GM18498 (cell line): Measurements from ENCODE around the gene EGR1.

Experiments used
- ATAC-seq: cut with Tn5 transposase; IDR thresholded peaks from one replicate; pipeline ENCODE4 v1.9.1; 2021; ENCODE audit warnings: mild to moderate bottlenecking, moderate library complexity; ENCODE audit not compliant: unreplicated experiment

Gene EGR1

DNA sequence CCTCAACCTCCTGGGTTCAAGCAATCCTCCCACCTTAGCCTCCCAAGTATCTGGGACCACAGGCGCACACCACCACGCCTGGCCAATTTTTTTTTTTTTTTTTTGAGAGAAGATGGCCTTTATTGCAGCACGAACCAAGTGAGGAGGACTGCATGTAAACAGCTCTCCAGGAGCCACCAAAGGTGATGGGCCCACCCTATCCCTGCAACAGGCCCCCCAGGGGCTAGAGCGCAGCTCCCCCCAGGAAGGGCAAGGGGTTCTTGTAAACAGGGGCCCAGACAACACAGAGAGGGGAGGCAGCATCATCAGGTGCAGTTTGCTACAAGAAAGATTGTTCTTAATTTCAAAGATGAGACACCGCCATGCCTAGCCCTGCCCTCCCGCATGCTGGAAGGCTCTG lies 12.6 kb upstream of the EGR1 start:
- no peak for ATAC-seq

DNA sequence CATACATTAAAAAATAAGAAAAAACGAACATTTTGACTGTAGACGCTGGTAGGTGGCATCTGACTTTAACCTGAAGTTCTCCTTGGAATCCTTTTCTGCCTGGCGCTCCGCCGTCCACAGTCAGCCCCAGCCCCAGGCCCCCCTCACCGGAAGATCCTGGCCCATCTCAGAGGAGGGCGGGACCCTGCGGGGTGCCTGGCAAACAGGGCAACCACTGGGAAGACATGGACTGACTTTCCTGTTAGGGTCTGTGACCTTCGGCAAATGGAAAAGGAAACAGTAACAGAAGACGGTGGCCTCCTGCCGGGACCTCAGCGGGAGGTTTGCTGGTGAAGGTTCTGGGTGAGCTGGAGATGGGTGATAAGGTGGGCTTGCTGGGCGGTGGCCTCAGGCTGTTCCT lies 11.7 kb upstream of the EGR1 start:
- no peak for ATAC-seq

DNA sequence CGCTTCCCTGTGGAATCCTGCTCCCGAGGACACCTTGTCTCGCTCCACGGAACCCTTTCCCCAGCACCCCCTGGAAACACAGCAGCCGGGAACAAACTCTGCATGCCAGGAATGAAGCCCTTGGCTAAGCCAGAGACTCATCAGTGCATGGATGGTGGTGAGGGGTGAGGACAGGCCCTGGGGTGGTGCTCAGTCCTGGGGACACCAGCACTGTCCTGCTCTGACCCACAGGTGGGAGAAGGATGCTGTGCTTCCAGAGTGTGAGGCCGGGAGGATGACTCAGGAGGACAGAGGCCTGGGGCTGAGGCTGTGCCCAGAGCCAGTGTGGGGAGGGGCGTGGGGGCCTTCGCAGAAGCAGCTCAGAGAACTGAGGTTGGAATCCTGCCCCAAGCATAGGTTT lies 11.2 kb upstream of the EGR1 start:
- no peak for ATAC-seq

DNA sequence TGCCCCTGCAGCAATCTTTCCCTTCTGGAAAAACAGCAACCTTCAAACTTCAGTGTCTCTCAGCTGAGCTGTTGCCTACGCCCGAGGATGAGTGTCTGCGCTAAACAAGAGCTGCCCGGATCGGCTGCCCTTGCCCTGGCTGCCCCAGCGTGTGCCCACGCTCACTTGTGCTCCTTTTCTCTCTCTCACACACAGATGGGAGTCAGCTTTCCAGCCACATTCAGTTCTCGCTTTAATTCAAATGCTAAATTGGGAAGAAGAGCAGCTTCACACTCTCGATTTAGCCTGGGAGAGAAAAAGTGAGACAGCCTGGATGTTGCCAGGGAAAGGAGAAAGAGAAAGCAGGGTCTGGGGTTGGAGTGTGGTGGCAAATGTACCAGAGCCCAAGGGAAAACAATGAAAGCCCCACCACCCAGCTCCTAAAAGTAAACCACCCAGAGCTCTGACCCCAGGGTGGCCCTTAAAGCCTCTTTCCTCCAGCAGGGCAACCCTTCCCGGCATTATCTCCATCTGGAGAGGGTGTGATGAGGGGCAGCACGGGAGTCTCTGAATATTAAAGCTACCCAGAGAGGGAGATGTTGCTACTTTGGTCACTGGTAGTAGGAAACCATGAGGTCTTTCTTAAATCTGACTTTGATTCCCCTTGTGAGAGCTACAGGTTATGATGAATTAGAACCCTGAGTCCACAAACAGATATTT lies 9.9 kb upstream of the EGR1 start:
- ATAC-seq: no peak

DNA sequence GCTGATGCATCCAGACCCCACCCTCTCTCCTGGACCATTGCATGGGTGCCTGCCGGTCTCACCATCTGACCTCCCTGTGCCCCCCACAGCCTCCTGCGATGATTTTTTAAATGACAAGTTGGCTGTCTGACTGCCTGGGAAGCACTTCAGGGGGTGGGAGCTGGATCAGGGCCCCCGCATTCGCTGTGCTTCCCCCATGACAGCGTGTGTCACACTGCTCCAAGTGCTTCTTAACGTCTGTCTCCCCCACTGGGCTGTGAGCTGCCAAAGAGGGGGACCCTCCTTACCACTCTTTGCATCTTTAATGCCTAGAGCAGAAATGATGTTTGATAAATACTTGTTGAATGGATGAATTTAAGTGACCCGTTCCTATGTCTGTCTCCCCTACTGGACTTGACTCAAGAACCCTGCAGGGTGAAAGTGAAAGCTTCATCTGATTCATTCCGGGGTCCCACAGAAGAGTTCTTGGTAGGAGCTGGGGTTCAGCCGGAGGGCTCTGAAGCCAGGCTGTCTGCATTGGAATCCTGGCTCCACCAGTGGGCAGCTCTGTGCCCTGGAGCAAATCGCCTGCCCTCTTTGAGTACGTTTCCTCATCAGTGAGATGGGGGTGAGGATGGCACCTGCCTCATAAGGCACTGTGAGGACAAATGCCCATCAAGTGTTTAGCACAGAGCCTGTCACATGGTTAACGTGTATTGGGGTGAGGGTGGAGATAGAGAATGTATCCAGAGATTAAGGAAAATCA lies 7.6 kb upstream of the EGR1 start:
- no peak for ATAC-seq

DNA sequence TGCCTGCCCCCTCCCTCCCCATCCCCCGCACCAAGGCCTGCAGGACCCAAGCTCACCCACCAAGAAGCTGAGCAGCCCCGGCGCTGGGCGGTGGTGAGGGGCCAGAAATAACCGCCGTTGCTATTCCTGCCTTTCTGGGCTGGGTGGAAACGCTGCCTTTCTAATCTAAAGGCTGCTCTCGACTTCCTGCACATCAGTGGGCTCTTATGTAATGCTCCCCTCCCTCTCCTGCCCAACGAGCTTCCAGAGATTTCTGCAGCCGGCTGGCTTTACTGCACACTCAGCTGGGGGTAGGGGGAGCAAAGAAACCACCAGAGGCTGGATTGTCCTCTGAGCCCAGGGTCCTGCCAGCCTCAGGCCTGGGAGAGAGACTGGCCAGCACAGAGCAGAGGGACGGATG lies 6.9 kb upstream of the EGR1 start:
- ATAC-seq: no peak

DNA sequence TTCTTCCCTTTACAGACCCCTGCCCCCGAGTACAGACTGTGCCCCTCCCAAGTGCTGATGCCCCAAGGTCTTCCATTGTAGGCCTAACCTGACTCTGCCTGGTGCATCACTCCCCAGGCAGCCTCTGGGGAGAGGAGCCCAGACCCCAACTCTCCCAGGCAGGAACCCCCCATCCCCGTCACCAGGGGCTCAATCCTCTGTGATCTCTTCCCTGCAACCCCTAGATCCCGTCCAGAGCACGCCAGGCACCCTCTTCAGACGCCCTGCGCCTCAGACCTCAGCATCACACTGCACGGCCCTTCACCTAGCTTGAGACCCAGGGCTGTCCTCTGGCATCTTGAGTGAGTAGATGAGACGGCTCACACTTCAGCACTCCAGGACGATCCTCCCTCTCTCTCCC lies 6.4 kb upstream of the EGR1 start:
- no peak for ATAC-seq

DNA sequence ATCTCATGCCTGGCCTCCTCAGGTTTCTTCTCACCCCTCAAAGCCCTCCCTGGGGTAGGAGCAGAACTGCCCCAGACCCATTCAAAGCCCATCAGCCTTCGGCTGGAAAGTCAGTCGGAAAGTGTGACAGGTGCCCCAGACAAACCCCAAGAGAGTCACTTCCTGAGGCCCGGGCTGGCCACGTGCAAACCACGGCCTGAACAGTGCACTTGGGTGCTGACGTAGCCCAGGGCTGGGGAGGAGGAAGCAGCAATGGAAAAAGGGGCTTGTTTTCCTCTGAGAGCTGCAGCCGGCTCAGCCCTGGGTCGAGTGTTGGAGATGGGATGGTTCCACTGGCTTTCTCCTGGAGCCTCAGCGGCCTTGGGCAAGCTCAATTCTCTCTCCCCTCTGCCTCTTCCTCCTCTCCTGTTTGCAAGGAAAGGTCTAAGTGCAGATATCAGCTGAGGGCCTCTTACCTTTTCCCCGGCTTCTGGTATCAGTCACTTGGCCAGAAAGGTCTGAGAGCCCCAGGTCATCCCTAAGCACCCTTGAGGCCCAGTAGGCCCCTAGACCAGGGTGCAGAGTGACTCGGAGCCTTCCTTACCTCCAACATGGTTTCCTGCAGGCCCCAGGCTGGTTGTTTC lies 5.9 kb upstream of the EGR1 start:
- peak; percentile 28 for ATAC-seq

DNA sequence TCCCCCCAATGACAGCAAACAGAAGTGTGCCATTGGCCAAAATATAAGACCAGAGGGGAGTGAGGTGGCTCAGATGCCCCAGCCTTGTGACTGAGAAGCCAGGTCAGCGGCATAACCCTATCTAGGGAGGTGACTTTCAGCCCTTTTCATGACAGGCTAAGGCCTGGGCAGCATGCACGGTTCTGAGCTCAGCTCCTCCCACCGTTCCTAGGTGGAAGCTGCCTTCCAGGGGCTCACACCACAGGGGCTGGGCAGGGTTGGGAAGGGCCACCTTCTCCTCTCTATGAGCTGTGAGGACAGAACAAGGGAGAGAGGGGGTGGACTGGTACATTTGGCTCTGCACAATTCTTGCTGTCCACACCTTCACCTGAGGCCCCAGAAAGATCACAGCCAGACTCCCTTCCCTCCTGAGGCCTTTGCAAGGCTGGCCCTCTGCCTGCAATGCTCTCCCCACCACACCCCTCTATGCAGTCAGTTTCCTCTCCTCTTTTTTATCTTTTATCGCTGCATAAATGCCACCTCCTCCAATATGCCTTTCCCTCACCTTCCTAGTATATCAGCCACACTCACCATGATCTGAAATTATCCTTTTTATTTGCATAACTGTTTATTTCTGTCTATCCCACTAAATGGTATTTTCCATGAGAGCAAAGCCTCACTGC lies 5.1 kb upstream of the EGR1 start:
- ATAC-seq: no peak

DNA sequence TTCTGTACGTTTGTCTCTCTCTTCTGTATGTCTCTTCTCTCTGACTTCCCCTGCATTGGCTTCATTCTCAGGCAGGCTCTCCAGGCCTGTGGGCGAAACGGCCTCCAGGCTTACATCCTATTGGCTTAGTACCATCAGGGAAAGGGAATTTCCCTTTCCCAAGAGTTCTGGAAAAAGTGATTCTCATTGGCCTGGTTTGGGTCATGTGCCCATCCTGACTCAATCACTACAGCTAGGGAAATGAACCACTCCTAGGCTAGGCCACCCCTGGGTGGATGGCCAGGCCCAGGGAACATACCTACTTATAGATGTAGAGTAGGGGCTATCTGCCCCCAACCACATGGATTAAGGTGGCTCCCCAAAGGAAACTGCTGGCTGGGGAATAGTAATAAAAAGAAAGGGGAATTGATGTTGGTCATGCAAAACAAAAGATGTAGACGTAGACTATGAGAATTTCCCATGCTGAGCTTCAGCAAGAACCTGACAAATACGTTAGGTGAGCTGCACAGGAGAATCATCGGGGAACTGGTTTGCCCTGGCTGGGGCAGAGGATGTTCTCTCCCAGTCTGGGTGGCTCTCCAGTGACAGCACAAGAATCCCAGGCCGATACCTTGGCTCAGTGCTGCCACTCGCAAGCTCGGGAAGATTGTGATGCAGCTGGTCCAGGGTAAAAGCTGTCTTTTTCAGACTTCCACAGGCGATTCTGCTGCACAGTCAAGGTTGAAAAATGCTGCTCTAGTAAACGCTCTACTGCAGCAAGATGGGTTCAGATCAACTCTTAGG lies 3.7 kb upstream of the EGR1 start:
- ATAC-seq: no peak

DNA sequence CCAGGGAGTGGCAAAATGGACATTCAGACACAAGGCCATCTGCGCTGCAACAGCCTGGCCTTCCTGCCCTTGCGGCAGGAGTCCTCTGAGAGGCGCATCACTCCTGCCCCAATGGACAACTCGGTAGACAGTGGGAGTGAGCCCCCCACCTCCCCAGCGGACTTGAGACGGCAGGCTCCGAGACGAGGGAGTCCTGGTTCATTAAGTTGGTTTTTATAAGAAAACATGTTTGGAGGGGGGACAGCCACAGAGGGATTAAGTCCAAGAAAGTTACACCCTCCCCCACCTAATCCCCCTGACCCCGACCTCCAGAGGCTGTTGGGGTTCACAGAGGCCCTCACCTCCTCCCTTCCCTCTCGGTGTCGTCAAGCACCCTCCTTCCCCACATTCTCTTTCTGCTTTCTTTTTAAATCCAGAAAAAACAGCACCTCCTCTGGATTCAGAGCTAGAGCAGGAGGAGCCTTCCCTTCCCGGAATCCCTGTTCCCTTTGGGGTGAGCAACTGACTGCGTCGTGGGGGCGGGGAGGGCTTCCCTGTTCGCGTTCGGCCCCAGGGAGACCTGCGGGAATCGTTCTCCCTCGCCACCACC lies 1.8 kb upstream of the EGR1 start:
- no peak for ATAC-seq

DNA sequence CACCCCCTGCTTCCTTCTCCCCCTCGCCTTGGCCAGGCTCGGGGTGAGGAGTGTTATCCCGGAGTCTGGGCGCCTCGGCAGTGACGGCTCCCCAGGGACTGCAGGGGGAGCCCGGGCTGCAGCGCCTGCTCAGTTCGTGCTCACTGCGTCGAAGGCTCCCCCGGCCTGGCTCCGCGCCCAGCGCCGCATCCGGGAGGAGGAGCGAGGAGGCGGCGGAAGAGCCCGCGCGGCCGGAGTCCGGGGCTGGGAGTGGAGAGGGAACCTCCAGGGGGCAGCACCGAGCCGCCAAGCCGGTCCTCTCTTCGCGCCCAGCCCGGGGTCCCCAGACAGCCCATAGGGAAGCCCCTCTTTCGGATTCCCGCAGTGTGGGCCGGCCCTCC lies 1.3 kb upstream of the EGR1 start:
- peak; percentile 51 for ATAC-seq

DNA sequence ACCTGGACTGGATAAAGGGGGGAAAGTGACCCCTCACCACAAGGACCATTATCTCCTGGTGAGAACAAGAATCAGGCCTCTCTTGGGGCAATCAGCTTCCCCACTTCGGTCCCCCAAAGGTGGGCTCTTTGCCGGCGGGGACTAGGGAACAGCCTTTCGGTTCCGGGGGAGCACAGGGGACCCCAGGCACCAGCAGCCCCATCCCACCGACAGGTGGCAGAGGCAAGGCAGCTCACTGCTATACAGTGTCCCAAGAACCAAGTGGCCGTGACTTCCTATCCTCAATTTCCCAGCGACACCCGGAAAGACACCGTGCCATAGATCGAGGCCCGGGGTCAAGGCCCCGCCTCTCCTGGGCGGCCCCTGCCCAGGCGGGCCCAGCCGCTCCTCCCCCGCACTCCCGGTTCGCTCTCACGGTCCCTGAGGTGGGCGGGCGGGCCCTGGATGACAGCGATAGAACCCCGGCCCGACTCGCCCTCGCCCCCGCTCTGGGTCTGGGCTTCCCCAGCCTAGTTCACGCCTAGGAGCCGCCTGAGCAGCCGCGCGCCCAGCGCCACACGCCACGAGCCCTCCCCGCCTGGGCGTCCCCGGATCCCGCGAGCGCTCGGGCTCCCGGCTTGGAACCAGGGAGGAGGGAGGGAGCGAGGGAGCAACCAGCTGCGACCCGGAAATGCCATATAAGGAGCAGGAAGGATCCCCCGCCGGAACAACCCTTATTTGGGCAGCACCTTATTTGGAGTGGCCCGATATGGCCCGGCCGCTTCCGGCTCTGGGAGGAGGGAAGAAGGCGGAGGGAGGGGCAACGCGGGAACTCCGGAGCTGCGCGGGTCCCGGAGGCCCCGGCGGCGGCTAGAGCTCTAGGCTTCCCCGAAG lies 655 bp upstream of the EGR1 start:
- ATAC-seq: peak; percentile 77

DNA sequence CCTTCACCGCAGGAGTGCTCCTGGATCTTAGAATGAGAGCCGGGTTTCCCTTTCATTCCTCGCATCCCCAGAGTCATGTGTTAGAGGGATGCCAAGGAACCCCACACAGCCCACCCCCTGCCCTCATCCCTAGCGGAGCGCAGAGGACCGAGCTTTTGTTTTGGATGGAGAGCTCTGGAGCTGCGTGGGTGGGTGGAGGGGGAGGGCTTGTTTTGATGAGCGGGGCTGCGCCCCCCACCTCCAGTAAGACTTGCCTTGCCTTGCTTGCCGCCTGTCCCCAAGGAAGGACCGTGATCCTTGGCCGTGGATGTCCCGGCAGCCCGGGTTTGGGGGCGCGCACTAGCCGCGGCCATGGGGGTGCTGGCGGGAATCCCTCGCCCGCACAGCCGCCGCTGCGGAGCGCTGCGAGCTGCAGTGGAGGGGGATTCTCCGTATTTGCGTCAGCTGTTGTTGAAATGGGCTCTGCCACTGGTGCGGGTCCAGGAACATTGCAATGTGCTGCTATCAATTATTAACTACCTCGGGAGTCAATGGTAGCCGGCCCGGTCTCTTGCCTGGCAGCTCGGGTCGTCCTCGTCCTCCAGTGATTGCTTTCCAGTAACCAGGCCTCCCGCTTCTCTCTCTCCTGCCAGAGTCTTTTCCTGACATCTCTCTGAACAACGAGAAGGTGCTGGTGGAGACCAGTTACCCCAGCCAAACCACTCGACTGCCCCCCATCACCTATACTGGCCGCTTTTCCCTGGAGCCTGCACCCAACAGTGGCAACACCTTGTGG lies 1.0 kb downstream of the EGR1 start:
- ATAC-seq: no peak

DNA sequence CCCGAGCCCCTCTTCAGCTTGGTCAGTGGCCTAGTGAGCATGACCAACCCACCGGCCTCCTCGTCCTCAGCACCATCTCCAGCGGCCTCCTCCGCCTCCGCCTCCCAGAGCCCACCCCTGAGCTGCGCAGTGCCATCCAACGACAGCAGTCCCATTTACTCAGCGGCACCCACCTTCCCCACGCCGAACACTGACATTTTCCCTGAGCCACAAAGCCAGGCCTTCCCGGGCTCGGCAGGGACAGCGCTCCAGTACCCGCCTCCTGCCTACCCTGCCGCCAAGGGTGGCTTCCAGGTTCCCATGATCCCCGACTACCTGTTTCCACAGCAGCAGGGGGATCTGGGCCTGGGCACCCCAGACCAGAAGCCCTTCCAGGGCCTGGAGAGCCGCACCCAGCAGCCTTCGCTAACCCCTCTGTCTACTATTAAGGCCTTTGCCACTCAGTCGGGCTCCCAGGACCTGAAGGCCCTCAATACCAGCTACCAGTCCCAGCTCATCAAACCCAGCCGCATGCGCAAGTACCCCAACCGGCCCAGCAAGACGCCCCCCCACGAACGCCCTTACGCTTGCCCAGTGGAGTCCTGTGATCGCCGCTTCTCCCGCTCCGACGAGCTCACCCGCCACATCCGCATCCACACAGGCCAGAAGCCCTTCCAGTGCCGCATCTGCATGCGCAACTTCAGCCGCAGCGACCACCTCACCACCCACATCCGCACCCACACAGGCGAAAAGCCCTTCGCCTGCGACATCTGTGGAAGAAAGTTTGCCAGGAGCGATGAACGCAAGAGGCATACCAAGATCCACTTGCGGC lies 1.8 kb downstream of the EGR1 start:
- ATAC-seq: no peak

DNA sequence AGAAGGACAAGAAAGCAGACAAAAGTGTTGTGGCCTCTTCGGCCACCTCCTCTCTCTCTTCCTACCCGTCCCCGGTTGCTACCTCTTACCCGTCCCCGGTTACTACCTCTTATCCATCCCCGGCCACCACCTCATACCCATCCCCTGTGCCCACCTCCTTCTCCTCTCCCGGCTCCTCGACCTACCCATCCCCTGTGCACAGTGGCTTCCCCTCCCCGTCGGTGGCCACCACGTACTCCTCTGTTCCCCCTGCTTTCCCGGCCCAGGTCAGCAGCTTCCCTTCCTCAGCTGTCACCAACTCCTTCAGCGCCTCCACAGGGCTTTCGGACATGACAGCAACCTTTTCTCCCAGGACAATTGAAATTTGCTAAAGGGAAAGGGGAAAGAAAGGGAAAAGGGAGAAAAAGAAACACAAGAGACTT lies 2.4 kb downstream of the EGR1 start:
- ATAC-seq: no peak

DNA sequence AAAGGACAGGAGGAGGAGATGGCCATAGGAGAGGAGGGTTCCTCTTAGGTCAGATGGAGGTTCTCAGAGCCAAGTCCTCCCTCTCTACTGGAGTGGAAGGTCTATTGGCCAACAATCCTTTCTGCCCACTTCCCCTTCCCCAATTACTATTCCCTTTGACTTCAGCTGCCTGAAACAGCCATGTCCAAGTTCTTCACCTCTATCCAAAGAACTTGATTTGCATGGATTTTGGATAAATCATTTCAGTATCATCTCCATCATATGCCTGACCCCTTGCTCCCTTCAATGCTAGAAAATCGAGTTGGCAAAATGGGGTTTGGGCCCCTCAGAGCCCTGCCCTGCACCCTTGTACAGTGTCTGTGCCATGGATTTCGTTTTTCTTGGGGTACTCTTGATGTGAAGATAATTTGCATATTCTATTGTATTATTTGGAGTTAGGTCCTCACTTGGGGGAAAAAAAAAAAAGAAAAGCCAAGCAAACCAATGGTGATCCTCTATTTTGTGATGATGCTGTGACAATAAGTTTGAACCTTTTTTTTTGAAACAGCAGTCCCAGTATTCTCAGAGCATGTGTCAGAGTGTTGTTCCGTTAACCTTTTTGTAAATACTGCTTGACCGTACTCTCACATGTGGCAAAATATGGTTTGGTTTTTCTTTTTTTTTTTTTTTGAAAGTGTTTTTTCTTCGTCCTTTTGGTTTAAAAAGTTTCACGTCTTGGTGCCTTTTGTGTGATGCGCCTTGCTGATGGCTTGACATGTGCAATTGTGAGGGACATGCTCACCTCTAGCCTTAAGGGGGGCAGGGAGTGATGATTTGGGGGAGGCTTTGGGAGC lies 3.1 kb downstream of the EGR1 start:
- ATAC-seq: no peak
